GM10266 (cell line): ENCODE results near the gene HOXA10.

ENCODE experiments used
- DNase-seq: peaks from one replicate; pipeline ENCODE4 v3.0.0; 2012; ENCODE audit errors: extremely low spot score
- TF ChIP-seq, protein P1 (sequence below): IDR thresholded peaks from 2 replicates; pipeline ENCODE4 v1.5.1; 2012; ENCODE audit warnings: mild to moderate bottlenecking, low read depth; ENCODE audit not compliant: control insufficient read depth, insufficient read depth; ENCODE audit errors: missing control alignments

HOXA10 gene

DNA sequence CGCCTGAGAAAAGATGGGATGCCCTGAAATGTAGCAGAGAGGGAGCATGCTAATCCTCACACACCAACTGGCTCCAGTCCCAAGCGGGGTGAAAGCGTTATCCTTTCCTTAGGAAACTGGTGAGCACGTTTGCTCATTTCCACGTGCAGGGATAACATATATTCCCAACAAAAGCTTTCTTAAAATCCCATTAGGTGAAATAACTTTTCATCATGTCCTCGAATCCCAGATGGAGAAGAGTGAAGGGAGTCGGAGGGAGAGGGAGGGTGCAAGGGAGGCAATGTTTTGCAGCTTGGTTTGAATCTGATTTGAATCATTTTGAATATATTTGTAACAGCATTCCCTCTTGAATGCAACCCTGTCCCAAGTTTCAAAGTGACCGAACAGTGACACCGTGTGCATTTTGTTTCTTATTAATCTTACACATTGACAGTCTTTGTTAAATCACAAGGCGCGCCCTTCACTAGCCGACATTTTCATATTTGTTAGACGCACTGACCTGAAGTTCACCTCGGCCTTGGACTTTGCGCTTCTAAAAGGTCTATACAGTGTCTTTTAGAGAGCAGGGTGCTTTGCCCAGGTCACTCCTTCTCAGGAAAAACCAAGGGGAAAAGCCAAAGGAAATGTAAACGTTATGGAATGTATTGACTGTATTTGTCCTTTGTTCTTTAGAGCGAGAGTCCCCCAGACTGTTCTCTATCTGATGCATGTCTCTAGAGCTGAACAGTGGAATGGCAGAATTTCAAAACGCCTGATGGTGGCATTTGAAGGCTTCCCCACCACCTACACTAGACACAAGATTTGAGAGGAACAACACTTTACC lies 40.5 kb downstream of the HOXA10 start:
- TF ChIP-seq, protein P1, sequence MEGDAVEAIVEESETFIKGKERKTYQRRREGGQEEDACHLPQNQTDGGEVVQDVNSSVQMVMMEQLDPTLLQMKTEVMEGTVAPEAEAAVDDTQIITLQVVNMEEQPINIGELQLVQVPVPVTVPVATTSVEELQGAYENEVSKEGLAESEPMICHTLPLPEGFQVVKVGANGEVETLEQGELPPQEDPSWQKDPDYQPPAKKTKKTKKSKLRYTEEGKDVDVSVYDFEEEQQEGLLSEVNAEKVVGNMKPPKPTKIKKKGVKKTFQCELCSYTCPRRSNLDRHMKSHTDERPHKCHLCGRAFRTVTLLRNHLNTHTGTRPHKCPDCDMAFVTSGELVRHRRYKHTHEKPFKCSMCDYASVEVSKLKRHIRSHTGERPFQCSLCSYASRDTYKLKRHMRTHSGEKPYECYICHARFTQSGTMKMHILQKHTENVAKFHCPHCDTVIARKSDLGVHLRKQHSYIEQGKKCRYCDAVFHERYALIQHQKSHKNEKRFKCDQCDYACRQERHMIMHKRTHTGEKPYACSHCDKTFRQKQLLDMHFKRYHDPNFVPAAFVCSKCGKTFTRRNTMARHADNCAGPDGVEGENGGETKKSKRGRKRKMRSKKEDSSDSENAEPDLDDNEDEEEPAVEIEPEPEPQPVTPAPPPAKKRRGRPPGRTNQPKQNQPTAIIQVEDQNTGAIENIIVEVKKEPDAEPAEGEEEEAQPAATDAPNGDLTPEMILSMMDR = no peak
- no peak for DNase-seq

- no peak for DNase-seq
- TF ChIP-seq, protein P1 = no peak
Measured at GRCh38 chr7:27132978-27133377, 41.1 kb downstream of the HOXA10 start.

DNA sequence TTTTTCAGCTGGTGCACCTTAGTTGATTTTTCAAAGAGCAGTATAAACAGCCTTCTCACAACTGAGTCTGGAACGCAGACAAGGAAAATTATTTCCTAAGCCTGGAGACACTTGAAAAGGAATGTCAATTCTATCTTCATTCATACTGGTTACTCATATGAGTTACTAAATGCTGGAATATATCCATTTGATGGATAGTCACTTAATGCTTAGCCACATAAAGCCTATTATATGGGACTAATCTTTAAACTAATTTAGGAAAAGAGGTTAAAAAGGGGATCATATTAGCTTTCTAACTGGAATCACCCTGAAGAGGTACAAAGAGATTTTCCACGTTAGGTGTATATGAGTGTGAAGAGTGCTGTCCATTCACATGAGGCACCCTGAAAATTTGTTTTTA lies 41.9 kb downstream of the HOXA10 start:
- TF ChIP-seq, protein P1 = no peak
- no peak for DNase-seq

DNA sequence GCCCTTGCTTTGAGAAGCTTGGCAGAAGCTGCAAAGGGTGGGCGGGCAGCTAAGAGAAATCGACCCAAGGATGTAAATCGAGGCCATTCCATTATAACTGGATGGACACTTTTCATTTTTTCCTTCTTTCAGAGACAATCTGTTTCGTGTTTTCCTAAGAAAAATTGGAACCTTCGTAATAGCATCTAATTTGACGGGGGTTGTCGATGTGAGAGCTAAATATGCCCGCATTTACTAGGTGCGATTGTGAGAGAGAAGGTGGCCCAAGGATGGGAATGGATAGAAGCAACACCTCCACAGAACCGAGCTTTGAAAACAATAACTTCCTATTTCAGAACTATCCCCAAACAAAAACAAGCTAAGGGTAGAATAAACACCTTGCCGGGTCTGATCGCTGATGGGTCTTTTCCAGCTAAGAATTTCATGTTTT lies 42.7 kb downstream of the HOXA10 start:
- no peak for DNase-seq
- TF ChIP-seq, protein P1 = no peak

DNA sequence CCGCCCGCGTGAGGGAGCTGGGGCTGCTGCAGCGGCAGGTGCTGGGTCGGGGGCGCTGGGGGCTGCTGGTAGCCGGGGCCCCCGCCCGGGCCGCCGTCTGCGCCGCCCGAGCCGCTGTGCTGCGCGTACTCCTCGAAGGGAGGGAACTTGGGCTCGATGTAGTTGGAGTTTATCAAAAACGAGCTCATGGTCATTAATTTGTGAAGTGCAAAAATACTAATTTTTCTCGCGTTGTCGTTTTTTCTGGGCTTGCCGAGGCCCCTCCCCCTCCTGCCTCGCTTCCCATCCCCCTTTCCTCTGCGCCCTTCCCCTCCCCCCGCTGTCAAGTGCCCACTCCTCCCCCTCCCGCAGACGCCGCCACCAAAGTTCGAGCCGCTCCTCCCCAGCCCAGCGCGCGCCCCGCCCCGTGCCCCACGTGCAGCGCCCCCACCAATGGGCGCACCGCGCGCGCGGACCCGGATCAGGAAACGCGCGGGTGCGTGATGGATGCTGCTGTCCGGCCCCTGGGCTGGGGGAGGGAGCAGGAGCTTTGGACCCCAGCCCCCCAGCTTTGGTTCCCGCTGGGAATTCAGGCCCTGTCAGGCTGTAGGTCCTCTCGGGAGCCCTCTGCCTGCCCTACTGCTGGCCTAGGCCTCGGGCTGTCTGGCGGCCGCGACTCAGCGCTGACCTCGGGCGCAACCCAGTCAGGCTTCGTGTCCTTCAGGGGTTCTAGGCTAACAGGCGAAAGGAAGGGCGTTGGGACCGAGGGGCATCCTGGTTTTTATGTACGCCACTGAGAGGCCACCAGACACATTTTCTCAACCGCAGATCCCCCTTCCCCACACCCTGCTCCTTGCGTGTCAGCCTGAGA lies 43.4 kb downstream of the HOXA10 start, which contains the start of gene HOXA4:
Gene HOXA4, minus strand, starts transcription at position 218 of the 850 bp plus-strand sequence. Its CDS starts 24 bp downstream, at position 194.
- no peak for DNase-seq
- TF ChIP-seq, protein P1 = no peak

DNA sequence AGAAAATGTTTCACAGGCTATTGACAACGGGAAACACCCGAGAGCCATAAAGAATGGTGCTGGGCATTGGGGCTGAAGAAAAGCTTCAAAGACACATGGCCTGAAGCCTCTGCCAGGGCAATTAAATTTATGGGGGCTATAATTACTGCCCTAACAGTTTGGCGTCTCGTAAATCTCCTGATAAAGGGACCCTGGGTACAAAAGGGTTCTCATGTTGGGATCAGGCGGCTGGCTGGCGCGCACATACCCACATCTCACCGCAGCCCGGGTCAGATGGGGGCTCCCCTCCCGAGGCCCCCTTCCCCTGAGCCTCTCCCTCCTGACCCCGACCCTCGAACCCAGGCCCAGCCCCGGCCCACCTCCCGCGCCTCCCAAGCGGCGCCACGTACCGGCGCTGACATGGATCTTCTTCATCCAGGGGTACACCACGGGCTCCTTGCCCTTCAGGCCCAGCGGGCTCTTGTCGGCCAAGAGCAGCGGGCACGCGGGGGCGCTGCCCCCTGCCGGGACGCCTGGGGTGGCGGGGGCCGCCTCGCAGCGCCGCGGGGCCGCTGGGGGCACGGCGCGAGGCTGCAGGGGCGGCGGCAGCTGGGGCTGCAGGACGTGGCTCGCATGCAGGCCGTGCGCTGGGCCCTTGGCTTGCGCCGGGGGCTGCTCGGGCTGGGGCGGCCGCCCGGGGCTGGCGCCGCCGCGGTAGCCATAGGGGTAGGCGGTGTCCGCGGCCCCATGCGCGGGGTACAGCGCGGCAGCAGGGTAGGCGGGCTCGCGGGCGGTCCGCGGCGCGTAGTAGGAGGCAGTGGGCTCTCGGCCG lies 44.2 kb downstream of the HOXA10 start:
- no peak for DNase-seq
- TF ChIP-seq, protein P1 = no peak
